Measurements from ENCODE around the gene NEURL4.

The NEURL4 gene

GRCh38 chr17:7321466-7321865, 7.7 kb downstream of the NEURL4 start:
- DNase-seq: no peak

GRCh38 chr17:7318121-7318860, 10.8 kb downstream of the NEURL4 start:
- no peak for DNase-seq

GRCh38 chr17:7317161-7317803, 11.9 kb downstream of the NEURL4 start:
- no peak for DNase-seq

GRCh38 chr17:7315570-7316235, 13.4 kb downstream of the NEURL4 start:
- no peak for DNase-seq

- peak; percentile 95 for DNase-seq
These were observed 14.2 kb downstream of the NEURL4 start, which contains the start of gene GPS2 for GRCh38 chr17:7314719-7315569. Gene GPS2, minus strand, starts transcription at chr17:7315360. Its CDS starts 308 bp downstream, at chr17:7315052.

GRCh38 chr17:7313890-7314718, 15.0 kb downstream of the NEURL4 start:
- no peak for DNase-seq

GRCh38 chr17:7313088-7313889, 15.8 kb downstream of the NEURL4 start:
- DNase-seq: no peak

GRCh38 chr17:7312432-7313087, 16.6 kb downstream of the NEURL4 start:
- no peak for DNase-seq

- DNase-seq: no peak
These were observed 17.9 kb downstream of the NEURL4 start for GRCh38 chr17:7311110-7311705.

GRCh38 chr17:7309628-7310027, 19.5 kb downstream of the NEURL4 start:
- DNase-seq: no peak

- DNase-seq: peak; percentile 69
These were observed 20.3 kb downstream of the NEURL4 start for GRCh38 chr17:7308625-7309433.

- no peak for DNase-seq
These were observed 21.2 kb downstream of the NEURL4 start for GRCh38 chr17:7307686-7308624.

GRCh38 chr17:7306911-7307685, 22.0 kb downstream of the NEURL4 start, which contains the start of gene EIF5A:
Gene EIF5A, plus strand, starts transcription at chr17:7307628. Its CDS starts 2,008 bp downstream, at chr17:7309636.
- DNase-seq: peak; percentile 96

GRCh38 chr17:7304179-7304578, 25.0 kb downstream of the NEURL4 start:
- no peak for DNase-seq

- DNase-seq: peak; percentile 97
These were observed 32.8 kb downstream of the NEURL4 start for GRCh38 chr17:7296189-7296861.

Measured in retina (tissue), 1 donor.